Peyer's patch (tissue), 4 donors: ENCODE measurements around the gene OR51D1.

Experiments used
- CTCF ChIP-seq, 6 experiments: fragments of 450-650 bp in 4 of 6; fragments of 200-600 bp in 2 of 6; sonication (generic) in 1 of 6; IDR thresholded peaks; one replicate each; pipeline ENCODE4 v1.5.1; 2017 to 2019; ENCODE audit warnings: antibody characterized with exemption in 6 of 6, mild to moderate bottlenecking in 3 of 6, moderate library complexity in 1 of 6
- POLR2A ChIP-seq, 2 donors: fragments of 450-650 bp; IDR thresholded peaks; one replicate each; pipeline ENCODE4 v1.5.1; 2017; ENCODE audit warnings: antibody characterized with exemption in 2 of 2, mild to moderate bottlenecking in 2 of 2, moderate library complexity in 2 of 2

GRCh38 chr11:4626207-4627099 is 10.8 kb upstream of the OR51D1 start:
- TF ChIP-seq POLR2A (IDR thresholded peaks at IDR 0.05) (no peak), CTCF (IDR thresholded peaks at IDR 0.05) (peak in 4 of 6 experiments; percentile 52 to 73 (median 65))
